NCI-H2171 treated with DMSO at 0.1 percent for 48 hours (cell line): ENCODE data around the gene PLPP7.
A peak's percentile ranks its signal among the peaks of the same experiment; 100 is the strongest.
"Not testable (repeated sequence)": the region's sequence is repeated elsewhere in the genome, so short reads cannot be mapped to it uniquely, and the experiment has no call there.

Source experiments
- DNase-seq: peaks from one replicate; lab custom pipeline; 2025; lab: John Stamatoyannopoulos, UW

The PLPP7 gene

DNA sequence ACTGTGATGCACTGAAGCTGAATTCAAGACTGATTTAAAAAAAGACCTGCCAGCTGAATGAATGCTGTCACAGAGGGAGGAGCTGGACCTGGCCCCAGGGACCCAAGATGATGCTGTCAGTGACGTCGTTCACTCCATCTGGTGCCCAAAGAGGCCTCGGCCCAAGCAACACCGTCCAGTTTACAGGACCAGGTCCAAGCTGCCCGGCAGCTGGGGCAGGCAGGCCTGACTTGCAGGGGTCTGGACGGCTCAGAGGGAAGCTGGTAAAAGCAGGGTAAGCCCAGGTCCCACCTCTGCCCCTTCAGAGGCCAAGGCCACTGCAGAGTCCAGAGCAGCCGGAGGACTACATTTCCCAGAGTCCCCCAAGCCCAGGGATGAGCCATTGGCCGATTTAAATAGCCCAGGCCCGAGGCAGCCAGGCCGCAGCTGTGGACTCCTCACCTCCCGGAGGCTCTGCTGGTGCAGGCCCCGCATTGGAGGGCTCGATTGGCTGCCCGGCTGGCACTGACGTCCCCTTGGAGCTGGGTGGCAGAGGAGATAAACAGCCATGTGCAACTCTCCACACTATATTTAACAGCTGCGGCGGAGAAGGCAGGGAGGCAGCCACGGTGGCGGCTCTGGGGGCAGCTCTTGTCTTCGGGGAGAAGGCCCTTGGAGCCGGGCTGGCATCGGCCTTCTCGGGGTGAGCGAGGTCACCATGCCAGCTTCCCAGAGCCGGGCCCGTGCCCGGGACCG lies at the start of gene PLPP7:
Gene PLPP7, plus strand, starts transcription at position 423 of the 735 bp plus-strand sequence. Its CDS starts 275 bp downstream, at position 698.
- DNase-seq = peak; percentile 76

DNA sequence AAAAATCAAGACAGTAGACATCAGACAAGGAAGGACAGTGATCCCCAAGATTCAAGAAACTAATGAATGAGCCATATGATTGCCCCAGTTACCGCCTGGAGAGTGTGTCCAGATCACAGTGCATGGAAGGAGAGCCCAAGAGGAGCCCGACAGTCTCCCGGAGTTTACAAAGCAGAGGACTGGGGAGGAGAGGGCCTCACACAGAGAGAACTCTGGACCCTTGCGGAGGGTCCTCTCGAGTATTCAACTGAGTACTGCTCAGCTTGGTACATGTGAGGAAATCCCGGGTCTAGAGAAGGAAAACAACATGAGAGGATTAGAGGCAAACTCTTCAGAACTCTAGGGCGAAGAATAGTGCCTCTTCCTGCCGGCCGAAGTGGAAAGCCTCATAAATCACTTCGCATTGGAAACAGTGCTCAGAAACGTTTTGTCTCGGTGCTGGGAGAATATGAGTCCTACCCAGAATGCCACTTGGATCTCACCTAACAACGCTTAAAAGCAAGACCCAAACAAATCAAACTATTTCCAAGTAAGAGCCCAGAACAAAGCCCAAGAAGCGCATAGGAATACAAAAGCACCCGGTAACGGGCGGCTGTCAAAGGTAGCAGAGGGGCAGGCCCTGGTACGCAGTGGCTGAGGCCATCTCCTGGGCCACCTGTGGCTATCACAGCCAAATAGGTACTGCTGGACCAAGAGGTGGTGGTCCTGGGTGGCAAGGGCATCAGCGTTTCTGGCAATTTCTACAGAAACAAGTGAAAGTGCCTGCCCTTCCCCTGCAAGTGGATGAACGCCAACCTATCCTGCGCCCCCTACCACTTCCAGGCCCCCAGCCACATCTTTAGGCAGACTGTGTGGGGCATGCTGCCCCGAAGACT lies 49.2 kb upstream of the PLPP7 start:
- DNase-seq = no peak

DNA sequence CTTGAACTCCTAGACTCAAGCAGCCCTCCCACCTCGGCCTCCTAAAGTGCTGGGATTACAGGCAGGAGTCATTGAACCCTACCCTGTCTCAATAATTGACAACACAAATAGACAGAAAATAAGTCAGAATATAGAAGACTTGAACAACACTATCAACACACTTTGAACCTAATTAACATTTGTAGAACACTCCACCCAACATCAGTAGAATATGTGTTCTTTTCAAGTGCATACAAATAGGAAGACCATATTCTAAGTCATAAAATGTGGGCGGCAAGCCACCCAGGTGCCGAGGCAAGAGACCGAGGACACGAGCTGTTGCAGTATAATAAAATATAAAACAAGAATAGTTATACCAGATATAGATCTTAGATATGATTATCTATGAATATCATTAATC lies 45.2 kb upstream of the PLPP7 start:
- DNase-seq = not testable (repeated sequence)

GRCh38 chr9:131246618-131247017 lies 42.9 kb upstream of the PLPP7 start:
- no peak for DNase-seq

GRCh38 chr9:131252120-131252519 lies 37.4 kb upstream of the PLPP7 start:
- DNase-seq = no peak

DNA sequence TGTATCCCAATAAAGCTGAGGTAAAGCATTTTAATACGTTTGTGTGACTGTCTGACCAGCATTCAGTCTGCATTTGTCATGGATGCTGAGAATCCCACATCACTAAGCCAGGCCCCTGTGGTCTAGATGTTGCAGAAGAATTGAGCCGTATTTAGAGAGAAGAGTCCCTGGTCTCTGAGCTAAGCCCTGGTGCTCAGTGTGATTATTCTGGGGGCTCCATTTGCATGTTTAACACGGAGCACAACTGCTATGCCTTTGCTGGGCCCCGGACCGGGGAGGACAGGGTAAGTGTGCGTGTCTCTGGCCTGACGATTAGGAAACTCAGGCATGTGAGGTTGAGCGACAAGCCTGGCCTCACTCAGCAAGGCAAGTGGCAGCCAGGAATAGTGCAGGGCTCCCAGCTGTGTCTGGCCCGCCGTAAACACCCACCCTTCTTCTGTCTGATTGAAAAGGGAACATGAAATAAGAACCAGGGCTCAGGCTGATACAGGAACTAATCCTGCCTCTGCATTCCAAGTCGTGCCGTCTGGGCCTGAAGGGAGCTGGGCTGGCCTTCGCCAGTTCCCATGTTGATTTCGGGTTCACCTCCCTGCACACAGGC lies 35.5 kb upstream of the PLPP7 start:
- DNase-seq = no peak

DNA sequence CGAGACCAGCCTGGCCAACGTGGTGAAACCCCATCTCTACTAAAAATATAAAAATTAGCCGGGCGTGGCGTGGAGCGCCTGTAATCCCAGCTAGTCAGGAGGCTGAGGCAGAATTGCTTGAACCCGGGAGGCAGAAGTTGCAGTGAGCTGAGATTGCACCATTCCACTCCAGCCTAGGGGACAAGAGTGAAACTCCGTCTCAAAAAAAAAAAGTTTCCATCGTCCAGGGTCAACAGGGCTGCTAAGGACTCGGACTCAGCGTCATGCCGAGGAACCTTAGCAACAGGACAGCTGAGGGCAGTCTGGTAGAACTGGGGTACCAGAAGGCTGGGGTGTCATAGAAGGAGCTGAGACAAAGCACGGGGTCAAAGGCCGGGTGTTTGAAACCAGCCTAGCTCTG lies 34.9 kb upstream of the PLPP7 start:
- DNase-seq = no peak

DNA sequence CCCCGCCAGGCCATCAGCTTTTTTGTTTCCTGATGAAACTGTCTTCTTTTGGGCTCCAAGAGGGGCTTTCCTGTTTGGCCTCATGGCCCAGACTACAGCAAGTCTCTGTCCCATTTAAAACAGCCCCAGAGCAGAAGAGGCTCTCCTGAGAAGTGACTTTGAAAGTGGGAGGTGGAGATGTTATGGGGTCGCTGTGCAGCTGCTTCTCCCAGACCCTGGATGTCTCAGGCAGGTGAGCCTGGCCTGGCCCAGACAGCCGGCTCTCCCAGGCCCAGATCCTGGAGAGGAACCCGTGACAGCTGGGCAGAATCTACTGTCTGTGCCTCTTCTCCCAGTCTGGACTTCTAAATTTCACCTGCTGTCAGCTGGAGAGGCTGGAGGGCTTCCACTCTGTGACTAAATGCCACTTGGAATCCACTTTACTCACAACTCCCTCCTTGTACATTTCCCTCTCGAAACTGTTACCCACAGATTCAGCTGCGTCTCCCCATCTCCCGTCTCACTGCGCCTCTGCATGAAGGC lies 33.8 kb upstream of the PLPP7 start:
- DNase-seq = no peak

DNA sequence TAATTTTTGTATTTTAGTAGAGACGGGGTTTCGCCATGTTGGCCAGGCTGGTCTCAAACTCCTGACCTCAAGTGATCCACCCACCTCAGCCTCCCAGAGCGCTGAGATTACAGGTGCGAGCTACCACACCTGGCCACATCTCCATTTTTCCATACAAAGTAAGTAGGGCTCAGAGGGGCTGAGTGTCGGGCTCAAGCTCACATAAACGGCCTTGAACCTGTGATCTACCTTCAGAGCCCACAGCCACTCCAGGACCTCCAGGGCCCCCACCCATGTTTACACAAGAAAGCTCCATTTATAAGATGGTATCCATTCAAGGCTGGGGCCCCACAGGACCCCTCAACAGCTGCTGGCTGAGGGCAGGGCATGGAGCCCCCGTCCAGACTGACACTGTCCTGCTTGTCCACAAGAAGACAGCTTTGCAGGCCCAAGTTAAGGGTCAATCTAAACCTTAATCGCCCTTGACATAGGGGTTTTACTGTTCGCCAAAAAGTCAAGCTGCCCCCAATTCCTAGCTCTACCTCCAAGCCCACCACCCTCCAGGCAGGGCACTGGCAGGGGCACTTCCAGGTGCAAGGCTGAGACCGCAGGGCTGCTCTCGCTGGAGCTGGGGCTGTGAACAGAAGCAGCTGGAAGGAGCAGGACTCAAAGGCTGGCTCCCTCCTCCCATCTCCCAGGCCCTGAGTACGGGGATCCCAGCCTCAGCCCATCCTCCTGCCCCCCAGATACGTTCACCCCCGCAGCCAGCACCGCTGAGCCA lies 32.1 kb upstream of the PLPP7 start:
- no peak for DNase-seq

DNA sequence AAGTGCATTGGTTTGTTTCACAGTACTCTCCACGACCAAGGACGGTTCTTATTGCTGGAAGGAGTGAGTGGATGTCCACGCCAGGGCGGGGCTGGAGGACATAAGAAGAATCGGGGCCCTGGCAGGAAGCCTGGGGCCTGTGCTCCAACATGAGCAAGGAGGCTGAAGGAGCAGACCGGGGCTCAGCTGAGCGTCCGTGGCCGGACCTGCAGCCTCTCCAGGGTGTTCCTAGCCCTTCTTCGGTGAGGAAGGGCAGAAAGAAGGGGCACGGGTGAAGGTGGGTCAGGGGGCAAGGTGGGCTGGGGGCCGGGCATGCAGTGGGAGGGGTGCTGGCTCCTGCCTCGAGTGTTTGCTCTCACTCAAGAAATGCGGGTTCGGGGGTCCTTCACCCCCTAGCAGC lies 31.3 kb upstream of the PLPP7 start:
- no peak for DNase-seq

GRCh38 chr9:131258698-131259431 lies 30.7 kb upstream of the PLPP7 start:
- DNase-seq = no peak

DNA sequence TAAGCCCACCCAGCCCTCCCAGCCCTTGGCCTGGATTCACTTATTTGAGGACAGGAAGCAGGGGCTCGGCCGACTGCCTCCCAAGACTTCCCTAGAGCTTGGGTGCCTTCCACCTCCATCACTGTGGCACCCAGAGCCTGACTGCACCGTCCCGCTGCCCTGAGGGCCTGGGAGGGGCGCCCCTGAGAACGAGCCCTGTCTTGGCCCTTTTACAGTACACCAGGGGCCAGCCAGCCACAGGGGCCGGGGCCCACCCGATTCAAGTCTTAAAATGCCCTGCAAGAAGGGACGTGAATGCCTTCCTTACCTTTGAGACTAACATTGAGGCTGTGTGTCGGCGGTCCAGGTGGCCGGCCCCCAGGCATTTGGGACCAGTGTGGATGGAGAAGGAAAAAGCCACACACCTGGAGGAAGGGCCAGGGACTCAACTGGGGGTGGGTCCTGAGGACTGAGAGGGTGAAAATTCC lies 30.1 kb upstream of the PLPP7 start:
- no peak for DNase-seq

DNA sequence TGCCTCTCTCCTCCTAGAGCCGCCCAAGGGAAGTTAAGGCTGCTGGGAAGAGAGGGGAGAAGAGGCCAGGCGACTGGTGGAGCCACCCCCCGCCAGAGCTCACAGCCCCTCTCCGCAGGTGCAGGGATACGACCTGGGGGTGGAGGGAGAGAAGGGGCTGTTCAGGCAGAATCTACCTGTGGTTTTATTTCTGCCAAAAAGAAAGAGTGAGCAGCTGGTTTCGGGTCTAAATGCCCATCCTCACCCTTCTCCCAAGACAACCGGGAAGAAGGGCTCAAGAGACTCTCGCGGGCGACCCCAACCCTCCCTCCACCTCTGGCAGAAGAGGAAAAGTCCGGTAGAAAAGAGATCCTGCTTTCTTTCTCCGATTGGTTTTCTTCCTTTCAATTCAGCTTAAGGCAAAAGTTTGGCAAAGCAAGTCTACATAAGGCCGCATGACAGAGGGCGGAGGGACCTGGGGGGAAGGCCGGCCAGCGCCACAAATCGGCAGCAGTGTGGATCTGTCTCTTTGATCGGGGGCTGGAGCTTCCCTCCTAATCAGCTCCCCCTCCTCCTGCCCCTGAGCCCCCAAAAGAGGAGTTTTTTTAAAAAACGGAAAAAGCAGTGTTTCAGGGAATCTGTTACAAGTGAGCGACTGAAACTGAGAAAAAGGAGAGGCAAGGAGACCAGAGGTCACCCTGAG lies 29.5 kb upstream of the PLPP7 start:
- DNase-seq = no peak

DNA sequence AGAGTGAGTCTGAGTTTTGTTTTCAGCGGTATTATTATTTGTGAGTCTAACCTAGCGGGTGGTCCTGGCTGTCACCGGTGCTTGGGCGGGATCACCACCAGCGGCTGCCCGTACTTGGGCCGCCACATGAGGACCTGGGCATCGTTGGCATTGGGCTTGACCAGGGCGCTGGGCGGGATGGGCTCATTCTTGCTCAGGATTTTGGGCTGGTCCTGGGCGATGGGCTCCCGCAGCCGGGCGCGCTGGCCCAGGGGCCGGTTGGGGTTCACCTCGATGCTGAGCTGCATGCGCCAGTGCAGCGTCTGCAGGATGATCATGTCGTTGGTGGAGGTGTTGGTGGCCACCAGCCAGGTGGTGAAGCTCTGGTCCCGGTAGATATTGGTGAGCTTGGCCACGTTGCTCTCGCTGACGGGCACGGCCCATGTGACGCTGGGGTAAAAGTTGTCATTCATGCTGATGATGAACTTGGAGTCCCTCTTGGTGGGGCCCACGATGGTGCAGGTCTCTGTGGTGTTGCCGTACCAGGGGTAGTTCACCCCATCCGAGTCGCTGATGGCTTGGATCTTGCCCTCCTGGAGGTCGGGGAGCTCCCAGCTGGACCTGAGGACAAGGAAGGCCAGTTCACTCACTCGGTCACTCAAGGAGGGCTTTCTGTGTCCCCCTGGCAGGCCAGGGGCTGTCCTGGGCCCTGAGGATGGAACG lies 28.6 kb upstream of the PLPP7 start:
- DNase-seq = no peak

DNA sequence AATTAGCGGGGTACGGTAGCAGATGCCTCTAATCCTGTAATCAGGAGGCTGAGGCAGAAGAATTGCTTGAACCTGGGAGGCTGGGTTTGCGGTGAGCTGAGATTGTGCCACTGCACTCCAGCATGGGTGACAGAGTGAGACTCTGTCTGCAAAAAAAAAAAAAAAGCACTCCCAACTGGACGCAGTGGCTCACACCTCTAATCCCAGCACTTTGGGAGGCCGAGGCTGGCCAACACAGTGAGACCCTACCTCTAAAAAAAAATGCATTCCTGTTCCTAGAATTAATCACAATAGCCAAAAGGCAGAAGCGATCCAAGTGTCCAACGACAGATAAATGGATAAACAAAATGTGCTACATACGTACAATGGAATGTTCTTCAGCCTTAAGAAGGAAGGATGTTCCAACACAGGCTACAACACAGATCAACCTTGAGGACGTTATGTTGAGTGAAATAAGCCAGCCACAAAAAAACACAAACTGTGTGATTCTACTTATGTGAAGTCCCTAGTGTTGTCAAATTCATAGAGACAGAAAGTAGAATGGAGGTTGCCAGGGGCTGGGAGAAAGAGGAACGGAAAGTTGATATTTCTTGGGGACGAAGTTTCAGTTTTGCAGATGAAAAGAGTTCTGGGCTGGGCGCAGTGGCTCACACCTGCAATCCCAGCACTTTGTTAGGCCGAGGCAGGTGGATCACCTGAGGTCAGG lies 27.0 kb upstream of the PLPP7 start:
- DNase-seq = no peak

DNA sequence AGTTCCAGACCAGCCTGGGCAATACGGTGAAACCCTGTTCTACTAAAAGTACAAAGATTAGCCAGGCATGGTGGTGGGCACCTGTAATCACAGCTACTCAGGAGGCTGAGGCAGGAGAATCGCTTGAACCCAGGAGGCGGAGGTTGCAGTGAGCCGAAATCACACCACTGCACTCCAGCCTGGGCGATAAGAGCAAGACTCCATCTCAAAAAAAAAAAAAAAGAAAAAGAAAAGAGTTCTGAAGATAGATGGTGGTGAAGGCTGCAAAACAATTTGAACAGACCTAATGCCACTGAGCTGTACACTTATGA lies 26.5 kb upstream of the PLPP7 start:
- not testable (repeated sequence) for DNase-seq

DNA sequence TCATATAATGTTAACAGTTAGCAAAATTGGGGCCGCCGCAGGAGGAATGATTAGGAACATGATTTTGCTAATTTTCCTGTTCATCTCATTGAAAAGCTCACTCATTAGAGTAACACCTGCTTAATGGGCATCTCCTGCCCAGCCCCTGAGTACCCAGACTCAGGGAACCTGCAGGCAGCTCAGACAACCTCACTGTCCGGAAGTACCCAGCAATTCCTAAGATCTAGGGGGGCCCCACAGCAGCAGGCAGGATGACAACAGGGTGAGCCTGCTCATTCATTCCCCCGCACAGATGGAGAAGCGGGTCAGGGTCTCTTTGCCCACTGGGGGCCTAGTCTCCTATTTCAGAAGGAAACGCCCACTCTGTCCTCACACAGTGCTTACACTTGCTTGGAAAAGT lies 25.8 kb upstream of the PLPP7 start:
- DNase-seq = no peak

DNA sequence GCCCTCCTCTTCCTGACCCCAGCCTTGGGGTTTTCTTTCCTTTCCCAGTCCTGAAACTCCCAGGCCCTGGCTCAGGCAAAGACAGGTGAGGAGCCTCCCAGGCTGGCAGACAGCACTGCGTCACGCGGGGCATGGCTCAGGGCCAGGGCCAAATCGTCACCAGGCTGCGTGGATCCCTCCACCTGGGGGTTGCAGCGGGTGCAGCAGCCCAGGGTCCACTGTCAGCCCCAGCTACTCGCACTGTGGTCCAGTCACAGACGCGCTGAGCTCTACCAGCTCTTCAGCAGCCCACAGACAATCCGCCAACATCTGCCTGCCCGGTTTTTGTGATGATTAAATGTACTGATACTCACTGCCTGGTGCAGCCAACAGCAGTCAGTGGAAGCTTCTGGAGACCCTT lies 25.3 kb upstream of the PLPP7 start:
- peak; percentile 27 for DNase-seq
